Measurements from ENCODE around the gene DPP4. TPM values are rescaled to one million over a fixed set of nuclear protein-coding genes. Genes with fewer than 3 reads are reported as not detected.

DPP4 gene
- polyA plus RNA-seq, 1 experiment: 10.3 TPM

GRCh38 chr2:161972232-161972631, 101.8 kb downstream of the DPP4 start:
- Histone ChIP-seq H3K4me3 (ENCODE audit: low read depth, low read length) (no peak overlapping the region), H3K27me3 (ENCODE audit: control insufficient read depth, insufficient read depth, low read length) (no peaks in the 10 kb centered on the region), H3K36me3 (ENCODE audit: control insufficient read depth, insufficient read depth, low read length) (no peaks in the 10 kb centered on the region)
- no peak for DNase-seq (ENCODE audit: low read depth)
- ChIA-PET CTCF (interaction anchor here (1.2 to 1.6 kb wide), 2 partner anchors 14 to 27 kb away, joined by 3 to 4 read pairs; no protein-coding TSS in a partner anchor), POLR2A (no interaction called here)
- no peak for TF ChIP-seq CTCF (IDR thresholded peaks at IDR 0.05; ENCODE audit: insufficient read depth, low read depth, low read length)

DNA sequence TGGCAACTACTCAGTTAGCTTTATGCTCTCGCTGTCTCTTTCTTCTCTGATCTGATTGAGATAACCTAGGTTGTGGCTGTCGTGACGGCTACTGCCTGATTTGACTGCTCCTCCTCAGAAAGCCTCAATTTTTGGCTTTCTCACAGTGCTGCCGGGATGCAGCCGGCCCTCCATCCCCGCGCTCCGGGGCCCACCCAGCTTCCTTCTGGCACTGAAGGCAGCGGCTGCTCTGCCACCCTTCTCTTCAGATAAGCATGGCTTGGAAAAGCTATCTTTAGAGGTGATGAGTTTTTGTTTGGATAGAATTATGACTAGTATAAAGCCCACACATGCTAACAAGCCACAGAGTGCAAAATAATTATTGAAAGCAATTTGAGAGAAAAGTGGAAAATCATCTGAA, 102.5 kb downstream of the DPP4 start:
- Histone ChIP-seq H3K27me3 (ENCODE audit: control insufficient read depth, insufficient read depth, low read length) (no peaks in the 10 kb centered on the region), H3K4me3 (ENCODE audit: low read depth, low read length) (no peak overlapping the region), H3K36me3 (ENCODE audit: control insufficient read depth, insufficient read depth, low read length) (no peaks in the 10 kb centered on the region)
- ChIA-PET POLR2A (no interaction called here), CTCF (interaction anchor here (1.2 to 1.6 kb wide), 2 partner anchors 14 to 25 kb away, joined by 4 read pairs; no protein-coding TSS in a partner anchor)
- TF ChIP-seq CTCF (IDR thresholded peaks at IDR 0.05; ENCODE audit: insufficient read depth, low read depth, low read length): no peak
- no peak for DNase-seq (ENCODE audit: low read depth)

- ChIA-PET POLR2A (no interaction called here), CTCF (no interaction called here)
- H3K4me3 ChIP-seq (ENCODE audit: low read depth, low read length): no peak overlapping the region
- no peaks in the 10 kb centered on the region for H3K36me3 ChIP-seq (ENCODE audit: control insufficient read depth, insufficient read depth, low read length)
- no peak for TF ChIP-seq CTCF (IDR thresholded peaks at IDR 0.05; ENCODE audit: insufficient read depth, low read depth, low read length)
- no peaks in the 10 kb centered on the region for H3K27me3 ChIP-seq (ENCODE audit: control insufficient read depth, insufficient read depth, low read length)
- no peak for DNase-seq (ENCODE audit: low read depth)
Observed at GRCh38 chr2:161969159-161969558, 104.9 kb downstream of the DPP4 start.

DNA sequence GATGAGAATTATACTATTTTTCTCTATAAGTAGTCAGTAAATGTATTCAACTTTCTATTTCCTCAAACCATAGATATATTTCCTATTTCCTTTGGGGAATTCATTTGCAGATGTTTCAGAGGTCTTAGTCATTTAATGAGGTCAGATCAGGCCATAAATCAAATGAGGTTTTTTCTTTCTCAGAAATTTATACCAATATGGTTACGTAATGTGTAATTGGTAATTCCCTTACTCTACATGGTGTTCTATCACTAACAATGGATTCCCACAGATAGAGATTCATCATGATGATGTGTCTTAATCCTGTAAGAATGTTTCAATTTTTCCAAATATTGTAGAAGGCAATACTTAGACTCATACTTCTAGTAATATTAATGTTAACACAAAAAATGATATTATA, 108.0 kb downstream of the DPP4 start:
- no peaks in the 10 kb centered on the region for H3K36me3 ChIP-seq (ENCODE audit: control insufficient read depth, insufficient read depth, low read length)
- no peak for TF ChIP-seq CTCF (IDR thresholded peaks at IDR 0.05; ENCODE audit: insufficient read depth, low read depth, low read length)
- no peaks in the 10 kb centered on the region for H3K27me3 ChIP-seq (ENCODE audit: control insufficient read depth, insufficient read depth, low read length)
- no peak for DNase-seq (ENCODE audit: low read depth)
- no peak overlapping the region for H3K4me3 ChIP-seq (ENCODE audit: low read depth, low read length)
- CTCF ChIA-PET: no interaction called here
- POLR2A ChIA-PET: no interaction called here

DNA sequence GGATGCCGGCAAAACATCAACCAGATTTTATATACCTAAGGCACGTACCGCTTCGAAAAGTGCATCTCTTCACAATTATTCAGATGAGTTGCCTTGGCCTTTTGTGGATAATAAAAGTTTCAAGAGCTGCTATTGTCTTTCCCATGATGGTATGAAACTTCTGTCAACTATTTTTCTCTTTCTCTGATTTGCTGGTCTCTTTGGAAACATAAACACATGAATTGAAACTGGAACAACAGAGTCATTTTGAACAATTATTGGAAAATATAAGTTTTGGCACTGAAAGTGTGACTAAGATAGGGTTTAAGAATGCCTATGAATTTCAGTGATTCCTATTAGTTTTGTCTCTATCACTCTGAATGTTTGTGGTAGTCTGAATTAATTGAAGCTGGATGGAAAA, 109.9 kb downstream of the DPP4 start:
- DNase-seq (ENCODE audit: low read depth): no peak
- Histone ChIP-seq H3K36me3 (ENCODE audit: control insufficient read depth, insufficient read depth, low read length) (no peaks in the 10 kb centered on the region), H3K4me3 (ENCODE audit: low read depth, low read length) (no peak overlapping the region), H3K27me3 (ENCODE audit: control insufficient read depth, insufficient read depth, low read length) (no peaks in the 10 kb centered on the region)
- CTCF ChIA-PET: no interaction called here
- POLR2A ChIA-PET: no interaction called here
- no peak for TF ChIP-seq CTCF (IDR thresholded peaks at IDR 0.05; ENCODE audit: insufficient read depth, low read depth, low read length)
